HL-60 (cell line): ENCODE data around the gene MAB21L4.

Experiments used
- DNase-seq, 2 experiments: peaks; one replicate each; pipeline ENCODE4 v3.0.0-alpha.2; 2010 to 2020; ENCODE audit warnings: low read depth in 1 of 2, low spot score in 1 of 2
- H3K27ac ChIP-seq: fragments of 250-450 bp; sonication (Bioruptor Pico); replicated peaks from 2 replicates; pipeline ENCODE4 v1.5.1; 2020; ENCODE audit warnings: mild to moderate bottlenecking, moderate library complexity
- H3K27me3 ChIP-seq: fragments of 250-450 bp; sonication (Bioruptor Pico); 2 replicates; pipeline ENCODE4 v1.5.1; 2021; ENCODE audit warnings: mild to moderate bottlenecking, moderate library complexity; ENCODE audit not compliant: insufficient read depth, poor library complexity, severe bottlenecking
- H3K4me3 ChIP-seq: replicated peaks from 2 replicates; pipeline ENCODE4 v1.5.1; 2011; ENCODE audit warnings: mild to moderate bottlenecking, control low read depth, low read length; ENCODE audit not compliant: insufficient read depth
- GABPA ChIP-seq: IDR thresholded peaks from 2 replicates; pipeline ENCODE4 v1.6.1; 2012; ENCODE audit warnings: low read depth
- POLR2AphosphoS5 ChIP-seq: IDR thresholded peaks from 2 replicates; pipeline ENCODE4 v1.6.1; 2012; ENCODE audit warnings: low read depth
- SPI1 ChIP-seq: IDR thresholded peaks from 2 replicates; pipeline ENCODE4 v1.6.1; 2012; ENCODE audit warnings: low read depth, mild to moderate bottlenecking, borderline replicate concordance
- TF ChIP-seq, protein P1 (sequence below): IDR thresholded peaks from one replicate; pipeline ENCODE4 v1.5.1; 2011; ENCODE audit warnings: low read length, control low read depth, inconsistent platforms; ENCODE audit not compliant: insufficient read depth
- TF ChIP-seq, protein P2 (sequence below): IDR thresholded peaks from 2 replicates; pipeline ENCODE4 v1.6.1; 2012; ENCODE audit warnings: low read depth; ENCODE audit not compliant: insufficient replicate concordance

Gene MAB21L4

DNA sequence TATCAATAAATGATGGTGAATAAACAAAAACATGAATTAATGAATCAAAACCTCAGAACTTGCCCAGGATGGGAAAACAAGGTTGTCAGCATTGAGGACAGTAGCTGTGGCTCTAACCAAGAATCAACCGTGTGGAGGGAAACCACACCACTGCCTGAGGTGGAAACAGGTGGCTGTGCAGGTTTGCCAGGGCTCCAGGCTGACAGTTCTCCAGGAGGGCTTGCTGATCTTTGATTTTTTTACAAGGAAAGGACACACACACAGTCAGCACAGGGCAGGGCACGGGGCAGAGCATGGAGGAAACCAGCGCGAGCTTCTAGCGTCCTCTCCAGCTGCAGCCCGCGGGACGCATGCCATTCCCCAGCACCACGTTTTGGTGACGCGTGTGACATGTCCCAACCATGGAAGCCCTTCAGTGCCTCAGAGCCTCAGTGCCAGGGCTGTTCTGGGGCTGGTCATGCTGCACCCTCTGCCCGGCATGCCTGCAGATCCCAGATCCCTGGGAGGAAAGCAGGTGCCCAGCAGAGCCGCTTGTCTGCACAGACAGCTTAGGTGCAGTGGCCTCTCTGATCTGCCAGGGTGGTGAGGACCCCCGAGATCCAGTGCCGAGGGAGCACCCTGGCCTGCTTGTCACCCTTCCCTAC lies 43.2 kb downstream of the MAB21L4 start:
- Histone ChIP-seq H3K4me3 (no peak overlapping the region), H3K27ac (no peak overlapping the region), H3K27me3 (no peaks in the 10 kb centered on the region)
- no peak for DNase-seq
- TF ChIP-seq, protein P1, sequence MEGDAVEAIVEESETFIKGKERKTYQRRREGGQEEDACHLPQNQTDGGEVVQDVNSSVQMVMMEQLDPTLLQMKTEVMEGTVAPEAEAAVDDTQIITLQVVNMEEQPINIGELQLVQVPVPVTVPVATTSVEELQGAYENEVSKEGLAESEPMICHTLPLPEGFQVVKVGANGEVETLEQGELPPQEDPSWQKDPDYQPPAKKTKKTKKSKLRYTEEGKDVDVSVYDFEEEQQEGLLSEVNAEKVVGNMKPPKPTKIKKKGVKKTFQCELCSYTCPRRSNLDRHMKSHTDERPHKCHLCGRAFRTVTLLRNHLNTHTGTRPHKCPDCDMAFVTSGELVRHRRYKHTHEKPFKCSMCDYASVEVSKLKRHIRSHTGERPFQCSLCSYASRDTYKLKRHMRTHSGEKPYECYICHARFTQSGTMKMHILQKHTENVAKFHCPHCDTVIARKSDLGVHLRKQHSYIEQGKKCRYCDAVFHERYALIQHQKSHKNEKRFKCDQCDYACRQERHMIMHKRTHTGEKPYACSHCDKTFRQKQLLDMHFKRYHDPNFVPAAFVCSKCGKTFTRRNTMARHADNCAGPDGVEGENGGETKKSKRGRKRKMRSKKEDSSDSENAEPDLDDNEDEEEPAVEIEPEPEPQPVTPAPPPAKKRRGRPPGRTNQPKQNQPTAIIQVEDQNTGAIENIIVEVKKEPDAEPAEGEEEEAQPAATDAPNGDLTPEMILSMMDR: no peak
- TF ChIP-seq GABPA: no peak
- no peak for TF ChIP-seq SPI1
- TF ChIP-seq, protein P2, sequence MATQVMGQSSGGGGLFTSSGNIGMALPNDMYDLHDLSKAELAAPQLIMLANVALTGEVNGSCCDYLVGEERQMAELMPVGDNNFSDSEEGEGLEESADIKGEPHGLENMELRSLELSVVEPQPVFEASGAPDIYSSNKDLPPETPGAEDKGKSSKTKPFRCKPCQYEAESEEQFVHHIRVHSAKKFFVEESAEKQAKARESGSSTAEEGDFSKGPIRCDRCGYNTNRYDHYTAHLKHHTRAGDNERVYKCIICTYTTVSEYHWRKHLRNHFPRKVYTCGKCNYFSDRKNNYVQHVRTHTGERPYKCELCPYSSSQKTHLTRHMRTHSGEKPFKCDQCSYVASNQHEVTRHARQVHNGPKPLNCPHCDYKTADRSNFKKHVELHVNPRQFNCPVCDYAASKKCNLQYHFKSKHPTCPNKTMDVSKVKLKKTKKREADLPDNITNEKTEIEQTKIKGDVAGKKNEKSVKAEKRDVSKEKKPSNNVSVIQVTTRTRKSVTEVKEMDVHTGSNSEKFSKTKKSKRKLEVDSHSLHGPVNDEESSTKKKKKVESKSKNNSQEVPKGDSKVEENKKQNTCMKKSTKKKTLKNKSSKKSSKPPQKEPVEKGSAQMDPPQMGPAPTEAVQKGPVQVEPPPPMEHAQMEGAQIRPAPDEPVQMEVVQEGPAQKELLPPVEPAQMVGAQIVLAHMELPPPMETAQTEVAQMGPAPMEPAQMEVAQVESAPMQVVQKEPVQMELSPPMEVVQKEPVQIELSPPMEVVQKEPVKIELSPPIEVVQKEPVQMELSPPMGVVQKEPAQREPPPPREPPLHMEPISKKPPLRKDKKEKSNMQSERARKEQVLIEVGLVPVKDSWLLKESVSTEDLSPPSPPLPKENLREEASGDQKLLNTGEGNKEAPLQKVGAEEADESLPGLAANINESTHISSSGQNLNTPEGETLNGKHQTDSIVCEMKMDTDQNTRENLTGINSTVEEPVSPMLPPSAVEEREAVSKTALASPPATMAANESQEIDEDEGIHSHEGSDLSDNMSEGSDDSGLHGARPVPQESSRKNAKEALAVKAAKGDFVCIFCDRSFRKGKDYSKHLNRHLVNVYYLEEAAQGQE: no peak

DNA sequence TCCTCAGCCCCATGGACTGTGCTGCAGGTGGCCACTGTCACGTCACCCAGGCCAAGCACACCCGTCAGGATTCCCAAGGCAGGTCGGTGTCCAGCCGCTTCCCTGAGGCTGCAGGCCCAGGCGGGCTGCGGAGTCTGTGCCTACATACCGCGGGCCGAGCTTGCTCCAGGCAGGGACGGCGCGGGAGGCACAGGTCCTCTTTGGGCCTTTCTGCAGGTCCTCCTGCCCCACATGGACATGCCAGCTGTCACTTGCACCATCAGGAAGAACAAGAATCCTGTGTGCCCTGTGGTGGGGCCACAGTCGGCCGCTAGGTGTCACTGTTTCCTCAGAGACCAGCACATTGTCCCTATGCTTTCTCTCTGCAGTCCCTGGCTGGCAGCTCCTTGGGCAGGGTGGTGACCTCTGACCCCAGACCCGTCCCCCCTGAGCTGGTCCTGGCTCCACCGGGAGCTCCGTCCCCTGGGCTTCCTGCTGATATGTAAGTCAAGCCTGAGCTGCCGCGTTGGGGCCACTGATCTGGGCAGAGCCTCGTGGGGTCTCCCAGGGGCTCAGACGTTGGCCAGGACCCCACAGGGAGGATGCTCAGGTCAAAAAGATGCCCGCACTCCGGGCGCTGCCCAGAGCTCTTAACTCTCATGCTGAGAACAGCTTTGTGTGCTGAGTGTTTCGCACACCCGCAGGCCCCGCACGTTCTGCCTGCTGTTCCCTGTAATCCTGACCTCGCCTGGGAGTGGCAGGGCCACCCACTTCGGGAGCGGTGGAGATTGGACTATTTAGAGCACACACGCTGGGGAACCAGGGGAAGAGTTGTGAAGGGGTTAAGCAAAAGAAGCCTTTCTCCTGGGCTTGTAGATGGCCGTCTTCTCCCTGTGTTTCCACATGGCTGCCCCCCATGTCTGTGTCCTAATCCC lies 44.6 kb downstream of the MAB21L4 start:
- Histone ChIP-seq H3K27me3 (no peaks in the 10 kb centered on the region), H3K27ac (no peak overlapping the region), H3K4me3 (no peak overlapping the region)
- TF ChIP-seq, protein P2: no peak
- TF ChIP-seq SPI1: no peak
- TF ChIP-seq, protein P1: peak; percentile 99
- no peak for TF ChIP-seq POLR2AphosphoS5
- DNase-seq: peak; percentile 45 to 80

DNA sequence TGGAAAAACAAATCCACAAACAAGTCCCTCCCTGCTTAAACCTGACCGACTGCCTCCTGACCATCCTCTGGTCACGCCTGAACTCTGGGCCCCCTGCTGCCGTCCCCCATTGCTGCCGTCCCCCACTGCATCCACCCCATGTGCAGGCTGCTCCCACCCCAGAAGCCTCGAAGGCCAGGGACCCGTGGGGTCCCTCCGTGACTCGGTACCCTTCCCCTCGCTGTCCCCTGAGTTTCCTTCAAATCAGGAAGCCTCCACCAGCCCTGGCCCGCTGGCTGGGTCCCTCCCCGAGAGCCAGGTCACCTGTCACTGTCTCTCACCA lies 45.2 kb downstream of the MAB21L4 start:
- Histone ChIP-seq H3K27me3 (no peaks in the 10 kb centered on the region), H3K4me3 (no peak overlapping the region), H3K27ac (no peak overlapping the region)
- TF ChIP-seq SPI1 (no peak), GABPA (no peak), POLR2AphosphoS5 (no peak)
- TF ChIP-seq, protein P1: no peak
- TF ChIP-seq, protein P2: no peak
- DNase-seq: no peak
